Small intestine (tissue), 7 donors: ENCODE results near the gene LAMC3. TPM values are rescaled to one million over a fixed set of nuclear protein-coding genes. Genes with fewer than 3 reads are reported as not detected.

ENCODE experiments used
- DNase-seq, 2 donors: peaks; one replicate each; pipeline versions ENCODE4 v3.0.0 to v3.0.0-alpha.2; 2013
- FAIRE-seq: peaks from 2 replicates; lab custom pipeline; 2012; peaks lifted over from hg19 to GRCh38; lab: Jason Lieb, UNC
- H3K27ac ChIP-seq, 3 donors: one replicate each; pipeline ENCODE4 v1.5.1; 2013; ENCODE audit warnings: low read length in 2 of 3, mild to moderate bottlenecking in 2 of 3, control low read depth in 1 of 3, inconsistent platforms in 1 of 3, low read depth in 1 of 3, moderate library complexity in 1 of 3
- H3K27me3 ChIP-seq, 3 donors: one replicate each; pipeline ENCODE4 v1.6.1; 2013; ENCODE audit warnings: low read length in 3 of 3, inconsistent platforms in 1 of 3; ENCODE audit not compliant: control insufficient read depth in 3 of 3, insufficient read depth in 3 of 3
- H3K36me3 ChIP-seq, 3 donors: one replicate each; pipeline ENCODE4 v1.6.1; 2013; ENCODE audit warnings: low read length in 3 of 3, inconsistent platforms in 1 of 3, low read depth in 1 of 3, mild to moderate bottlenecking in 1 of 3, moderate library complexity in 1 of 3; ENCODE audit not compliant: control insufficient read depth in 3 of 3, insufficient read depth in 2 of 3
- H3K4me1 ChIP-seq, 3 donors: one replicate each; pipeline ENCODE4 v1.6.1; 2013; ENCODE audit warnings: low read length in 2 of 3, inconsistent platforms in 1 of 3, low read depth in 1 of 3, mild to moderate bottlenecking in 1 of 3, moderate library complexity in 1 of 3; ENCODE audit not compliant: control insufficient read depth in 3 of 3, insufficient read depth in 2 of 3
- H3K4me3 ChIP-seq, 3 donors: one replicate each; pipeline ENCODE4 v1.5.1; 2013; ENCODE audit warnings: low read length in 3 of 3, control low read depth in 1 of 3, inconsistent platforms in 1 of 3, low read depth in 1 of 3, mild to moderate bottlenecking in 1 of 3, moderate library complexity in 1 of 3
- H3K9me3 ChIP-seq, 2 donors: one replicate each; pipeline ENCODE4 v1.6.1; 2013; ENCODE audit warnings: low read depth in 1 of 2, low read length in 1 of 2; ENCODE audit not compliant: control insufficient read depth in 2 of 2, insufficient read depth in 1 of 2
- WGBS, 3 donors: extraction: QIAGEN DNeasy Blood & Tissue Kit; methylation state at CpG; one replicate each; pipeline ENCODE4 v1.1.7; 2013; 5-methylcytosine and 5-hydroxymethylcytosine counted together
- polyA plus RNA-seq, 4 donors: library from polyadenylated mRNA; stranded (reverse) in 3 of 4; unstranded in 1 of 4; fragments of 200-250 nt in 3 of 4; fragments of 120-200 nt in 1 of 4; gene quantifications; one replicate each; pipeline versions ENCODE4 v1.2.1 to v1.2.3, GENCODE V29; 2013
- donor health status: healthy with polysubstance abuse.
- donor health status: control.
- donor health status: control.
- donor health status: Bipolar disorder and iron deficiency.
- donor health status: healthy.

LAMC3 gene
- polyA plus RNA-seq, 4 donors, result 0.25 to 0.44 TPM; not detected in 2

DNA sequence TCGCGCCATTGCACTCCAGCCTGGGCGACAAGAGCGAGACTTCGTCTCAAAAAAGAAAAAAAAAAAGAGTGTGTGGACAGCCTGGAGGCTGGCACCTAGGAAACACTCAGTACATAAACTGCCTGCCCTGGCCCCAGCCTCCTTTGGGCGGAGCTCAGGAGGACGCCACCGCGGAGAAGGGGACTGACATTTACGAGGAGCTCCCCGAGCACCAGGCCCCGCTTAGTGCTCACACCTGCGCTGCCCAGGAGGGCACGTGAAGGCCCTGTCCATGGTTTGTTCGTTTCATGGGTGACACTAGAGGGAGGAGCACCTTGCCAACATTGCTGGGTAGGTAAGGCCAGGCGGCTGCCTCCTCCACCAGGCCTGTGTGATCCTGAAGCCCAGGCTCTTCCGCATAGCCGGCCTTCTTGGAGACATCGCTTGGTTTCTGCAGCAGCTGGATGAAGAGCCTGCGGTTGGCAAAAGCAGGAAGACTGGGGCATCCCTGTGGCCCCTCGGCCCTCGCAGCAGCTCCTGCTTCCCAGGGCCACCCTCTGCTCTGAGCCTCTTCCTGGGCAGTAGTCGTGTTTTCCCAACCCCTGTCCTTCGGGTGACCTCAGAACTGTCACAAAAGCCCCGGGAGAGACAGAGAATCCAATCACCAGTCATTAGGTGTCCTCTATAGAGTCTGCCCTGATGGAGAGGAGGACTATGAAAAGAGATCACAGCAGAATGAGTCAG is 26.2 kb upstream of the LAMC3 start:
- H3K36me3 ChIP-seq, result no peaks in the 10 kb centered on the region

DNA sequence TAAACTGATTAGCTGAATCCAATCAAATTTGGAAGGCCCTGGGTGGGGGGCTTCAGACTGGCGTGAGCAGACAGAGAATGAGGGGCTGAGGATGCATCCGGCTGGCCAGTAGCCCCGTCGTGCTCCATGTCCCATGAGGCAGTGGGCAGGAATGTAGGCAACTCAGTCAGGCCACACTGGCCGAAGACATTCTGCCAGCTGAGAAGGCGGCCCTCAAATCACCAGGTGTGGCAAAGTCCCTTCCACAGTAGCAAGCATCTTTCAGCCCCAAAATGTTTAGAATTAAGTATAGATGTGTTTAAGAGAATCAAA is 25.7 kb upstream of the LAMC3 start:
- no peak for FAIRE-seq
- 74 to 89% (median 83%) methylated on average over 6 of the region's 6 CpGs for WGBS, 3 donors
- no peak overlapping the region for H3K4me3 ChIP-seq
- no peak for DNase-seq
- H3K36me3 ChIP-seq, result no peaks in the 10 kb centered on the region
- no peak overlapping the region for H3K27ac ChIP-seq
- H3K9me3 ChIP-seq, result no peaks in the 10 kb centered on the region
- peaks cover 0 to 15% (median 5%) of the 10 kb centered on the region in 3 donors for H3K27me3 ChIP-seq
- H3K4me1 ChIP-seq, result no peaks in the 10 kb centered on the region

More for the DNA sequence above, 26.2 kb upstream of the LAMC3 start:
- DNase-seq (no peak), FAIRE-seq (no peak)
- H3K27me3 ChIP-seq, result peaks cover 0 to 15% (median 5%) of the 10 kb centered on the region in 3 donors
- WGBS, 3 donors, result 74 to 79% (median 78%) methylated on average over 22 to 25 of the region's 25 CpGs
- H3K27ac ChIP-seq, result no peak overlapping the region
- H3K4me1 ChIP-seq, result no peaks in the 10 kb centered on the region
- no peaks in the 10 kb centered on the region for H3K9me3 ChIP-seq
- H3K4me3 ChIP-seq, result no peak overlapping the region

DNA sequence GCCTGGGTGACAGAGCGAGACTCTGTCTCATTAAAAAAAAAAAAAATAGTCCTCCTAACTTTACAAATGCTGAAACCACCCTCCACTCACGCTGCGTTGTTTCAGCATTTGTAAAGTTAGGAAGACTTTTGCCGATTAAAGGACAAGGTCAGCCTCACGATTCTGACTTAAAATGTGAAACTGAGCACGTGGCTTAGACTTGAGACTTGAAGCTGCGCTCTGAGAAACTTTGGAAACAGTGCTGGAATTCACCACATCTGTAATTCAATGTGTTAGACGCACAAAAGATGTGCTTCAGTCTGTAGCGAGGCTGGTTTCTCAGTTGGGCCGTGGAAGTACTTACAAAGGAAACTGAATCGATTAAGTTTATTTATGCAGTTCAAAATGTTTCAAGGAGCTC is 25.0 kb upstream of the LAMC3 start:
- Histone ChIP-seq H3K36me3 (no peaks in the 10 kb centered on the region), H3K4me3 (no peak overlapping the region), H3K4me1 (no peaks in the 10 kb centered on the region), H3K27me3 (peaks cover 0 to 15% (median 5%) of the 10 kb centered on the region in 3 donors), H3K9me3 (no peaks in the 10 kb centered on the region), H3K27ac (no peak overlapping the region)
- WGBS, 3 donors, result 80 to 84% (median 84%) methylated on average over 11 of the region's 11 CpGs
- DNase-seq, result no peak
- no peak for FAIRE-seq

DNA sequence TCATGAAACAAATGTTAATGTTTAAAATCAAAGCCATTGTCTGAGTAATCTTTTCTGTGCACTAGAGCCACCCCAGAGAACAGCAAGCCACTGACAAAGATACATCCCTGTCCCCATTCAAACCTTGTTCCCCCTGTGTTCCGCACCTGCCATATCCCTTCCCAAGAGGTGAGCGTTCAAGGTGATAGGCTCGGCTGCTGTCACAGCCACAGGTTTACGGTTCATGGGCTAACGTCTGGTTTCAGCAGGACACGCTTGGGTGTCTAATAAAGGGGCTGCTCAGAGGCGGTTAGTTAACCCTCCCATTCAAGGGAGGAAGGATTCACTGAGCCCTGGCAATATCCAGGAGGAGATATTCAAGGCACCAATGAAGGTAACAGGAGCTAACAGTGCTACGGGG is 24.5 kb upstream of the LAMC3 start:
- no peak overlapping the region for H3K4me3 ChIP-seq

GRCh38 chr9:130985029-130985428 is 23.9 kb upstream of the LAMC3 start:
- Histone ChIP-seq H3K9me3 (no peaks in the 10 kb centered on the region), H3K27me3 (peaks cover 0 to 17% (median 5%) of the 10 kb centered on the region in 3 donors), H3K36me3 (no peaks in the 10 kb centered on the region), H3K27ac (no peak overlapping the region), H3K4me3 (no peak overlapping the region), H3K4me1 (no peaks in the 10 kb centered on the region)
- DNase-seq (no peak), FAIRE-seq (no peak)
- WGBS, 3 donors, result 73 to 85% (median 76%) methylated on average over 6 of the region's 6 CpGs

More for the DNA sequence above, 24.5 kb upstream of the LAMC3 start:
- Histone ChIP-seq H3K4me1 (no peaks in the 10 kb centered on the region), H3K36me3 (no peaks in the 10 kb centered on the region), H3K27ac (no peak overlapping the region), H3K27me3 (peaks cover 0 to 15% (median 5%) of the 10 kb centered on the region in 3 donors), H3K9me3 (no peaks in the 10 kb centered on the region)
- no peak for DNase-seq
- no peak for FAIRE-seq
- 77 to 83% (median 79%) methylated on average over 8 of the region's 8 CpGs for WGBS, 3 donors

DNA sequence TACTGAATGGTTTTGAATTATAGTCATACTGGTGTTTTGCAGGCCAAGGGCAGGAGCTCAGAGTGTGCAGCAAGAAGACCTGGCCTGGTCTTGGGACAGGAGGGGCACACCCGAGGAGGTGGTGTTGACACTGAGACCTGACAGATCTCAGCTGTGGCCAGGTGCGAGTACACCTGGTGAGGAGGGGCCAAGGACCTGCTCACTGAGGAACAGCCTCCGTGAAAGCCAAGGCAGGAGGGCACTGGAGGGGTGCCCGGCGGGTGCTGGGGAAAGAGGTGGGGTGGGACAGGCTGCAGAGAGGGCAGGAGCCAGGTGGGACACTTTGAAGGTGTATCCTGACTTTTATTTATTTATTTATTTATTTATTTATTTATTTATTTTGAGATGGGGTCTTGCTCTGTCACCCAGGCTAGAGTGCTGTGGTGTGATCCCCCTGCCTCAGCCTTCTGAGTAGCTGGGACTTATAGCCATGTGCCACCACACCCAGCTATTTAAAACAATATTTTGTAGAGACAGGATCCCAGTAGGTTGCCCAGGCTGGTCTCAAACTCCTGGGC is 23.3 kb upstream of the LAMC3 start:
- no peaks in the 10 kb centered on the region for H3K4me1 ChIP-seq
- no peak overlapping the region for H3K27ac ChIP-seq
- H3K9me3 ChIP-seq, result no peaks in the 10 kb centered on the region
- no peak overlapping the region for H3K4me3 ChIP-seq
- WGBS, 3 donors, result 56 to 61% (median 58%) methylated on average over 5 of the region's 5 CpGs
- H3K36me3 ChIP-seq, result no peaks in the 10 kb centered on the region
- FAIRE-seq, result no peak
- no peak for DNase-seq
- H3K27me3 ChIP-seq, result peaks cover 0 to 23% (median 5%) of the 10 kb centered on the region in 3 donors

DNA sequence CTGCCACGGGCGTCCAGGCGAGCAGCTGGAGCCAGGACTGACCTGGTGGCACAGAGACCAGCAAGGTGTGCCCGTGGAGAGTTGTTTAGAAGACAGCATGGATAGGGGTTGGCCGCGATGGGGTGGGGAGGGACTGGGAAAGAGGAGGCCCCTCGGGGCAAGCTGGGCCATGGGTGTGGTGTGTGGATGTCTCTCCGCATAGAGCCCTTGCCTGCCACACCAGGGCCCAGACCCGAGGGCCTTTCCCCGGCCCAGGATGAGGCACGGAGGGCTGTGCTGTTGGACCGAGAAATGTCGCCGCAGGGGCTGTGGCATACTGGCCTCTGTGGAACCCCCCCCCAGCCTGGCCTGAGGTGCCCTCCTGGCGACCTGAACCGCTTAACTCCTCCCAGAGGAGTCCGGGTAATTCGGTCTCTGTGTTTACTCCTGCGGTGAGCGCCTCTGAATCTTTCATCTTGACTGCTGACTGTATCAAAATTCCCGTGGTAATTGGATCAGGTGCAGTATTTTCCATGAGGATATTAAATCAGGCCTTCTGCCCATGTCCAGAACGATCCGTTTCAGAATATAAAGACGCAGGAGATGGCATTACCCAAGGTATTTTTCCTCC is 22.5 kb upstream of the LAMC3 start:
- FAIRE-seq, result no peak
- 54 to 59% (median 57%) methylated on average over 24 of the region's 24 CpGs for WGBS, 3 donors
- Histone ChIP-seq H3K4me3 (no peak overlapping the region), H3K36me3 (no peaks in the 10 kb centered on the region), H3K4me1 (no peaks in the 10 kb centered on the region), H3K27ac (no peak overlapping the region), H3K27me3 (peaks cover 0 to 25% (median 3%) of the 10 kb centered on the region in 3 donors), H3K9me3 (no peaks in the 10 kb centered on the region)
- no peak for DNase-seq

- H3K27ac ChIP-seq, result no peak overlapping the region
- no peaks in the 10 kb centered on the region for H3K9me3 ChIP-seq
- no peaks in the 10 kb centered on the region for H3K4me1 ChIP-seq
- FAIRE-seq (no peak), DNase-seq (no peak)
- H3K36me3 ChIP-seq, result no peaks in the 10 kb centered on the region
- H3K4me3 ChIP-seq, result no peak overlapping the region
- WGBS, 3 donors, result 68 to 78% (median 77%) methylated on average over 7 of the region's 7 CpGs
- peaks cover 0 to 29% (median 2%) of the 10 kb centered on the region in 3 donors for H3K27me3 ChIP-seq
Observed at GRCh38 chr9:130987054-130987453, 21.9 kb upstream of the LAMC3 start.
